PC-9 (cell line): ENCODE measurements around the gene SPATS2.

Experiments used
- CTCF ChIP-seq: fragments of 200-600 bp; sonication (generic); conservative IDR thresholded peaks from 2 replicates; pipeline ENCODE4 v1.6.1; 2017; ENCODE audit warnings: mixed run types, antibody characterized with exemption, mild to moderate bottlenecking, moderate library complexity
- EZH2 ChIP-seq: fragments of 200-600 bp; sonication (generic); IDR thresholded peaks from 2 replicates; pipeline ENCODE4 v1.8.0; 2017; ENCODE audit warnings: antibody characterized with exemption, low read depth

- no peak for TF ChIP-seq CTCF
- TF ChIP-seq EZH2 = no peak
These were observed 7.6 kb upstream of the SPATS2 start for GRCh38 chr12:49359671-49360070.
